GM15510 (cell line): ENCODE data around the gene SLC2A4RG.

Experiments used
- POLR2A ChIP-seq: IDR thresholded peaks from 3 replicates; pipeline ENCODE4 v1.6.1; 2011; ENCODE audit warnings: borderline replicate concordance; ENCODE audit not compliant: insufficient read length; ENCODE audit errors: extremely low read depth

SLC2A4RG gene

GRCh38 chr20:63732118-63733095, 7.2 kb upstream of the SLC2A4RG start:
- no peak for TF ChIP-seq POLR2A

GRCh38 chr20:63733117-63733516, 6.5 kb upstream of the SLC2A4RG start:
- no peak for TF ChIP-seq POLR2A

GRCh38 chr20:63733579-63734081, 5.9 kb upstream of the SLC2A4RG start:
- TF ChIP-seq POLR2A, result no peak

GRCh38 chr20:63734111-63734945, 5.2 kb upstream of the SLC2A4RG start:
- no peak for TF ChIP-seq POLR2A

- no peak for TF ChIP-seq POLR2A
Measured at GRCh38 chr20:63734946-63735858, 4.4 kb upstream of the SLC2A4RG start.

- peak; percentile 31 for TF ChIP-seq POLR2A
Measured at GRCh38 chr20:63735859-63736718, 3.5 kb upstream of the SLC2A4RG start, which contains the start of gene LIME1. Gene LIME1 (plus strand): TSS chr20:63736664. CDS start chr20:63737550, 886 bp downstream.

- peak; percentile 27 for TF ChIP-seq POLR2A
Measured at GRCh38 chr20:63736893-63737694, 2.5 kb upstream of the SLC2A4RG start.

GRCh38 chr20:63737695-63737944, 2.0 kb upstream of the SLC2A4RG start:
- TF ChIP-seq POLR2A, result no peak

GRCh38 chr20:63737945-63738686, 1.5 kb upstream of the SLC2A4RG start:
- TF ChIP-seq POLR2A, result peak; percentile 63

GRCh38 chr20:63738687-63739129, 868 bp upstream of the SLC2A4RG start:
- TF ChIP-seq POLR2A, result no peak

GRCh38 chr20:63740070-63740626, 572 bp downstream of the SLC2A4RG start:
- TF ChIP-seq POLR2A, result no peak

- TF ChIP-seq POLR2A, result no peak
Measured at GRCh38 chr20:63740627-63741353, 1.2 kb downstream of the SLC2A4RG start.

- no peak for TF ChIP-seq POLR2A
Measured at GRCh38 chr20:63741354-63741675, 1.7 kb downstream of the SLC2A4RG start.
